Bronchial epithelial cell (primary cell): ENCODE measurements around the gene TEX261. TPM values are rescaled to one million over a fixed set of nuclear protein-coding genes. Genes with fewer than 3 reads are reported as not detected.

ENCODE experiments used
- DNase-seq: peaks from one replicate; pipeline ENCODE4 v3.0.0-alpha.2; 2010; ENCODE audit warnings: low read depth
- FAIRE-seq: peaks from 2 replicates; lab custom pipeline; 2011; peaks lifted over from hg19 to GRCh38; lab: Jason Lieb, UNC
- H3K27me3 ChIP-seq: 2 replicates; pipeline ENCODE4 v1.5.1; 2011; ENCODE audit warnings: low read length; ENCODE audit not compliant: control insufficient read depth, insufficient read depth
- H3K36me3 ChIP-seq: 2 replicates; pipeline ENCODE4 v1.5.1; 2011; ENCODE audit warnings: low read length; ENCODE audit not compliant: control insufficient read depth, insufficient read depth
- H3K4me3 ChIP-seq: 2 replicates; pipeline ENCODE4 v1.5.1; 2011; ENCODE audit warnings: mild to moderate bottlenecking, low read depth, low read length, control low read depth
- total RNA-seq: library from RNA; depleted of rRNA; stranded (reverse); fragments of >200 nt; gene quantifications from 2 replicates; pipeline ENCODE4 v1.2.1, GENCODE V29; 2014
- TF ChIP-seq, protein P1 (sequence below): IDR thresholded peaks from 2 replicates; pipeline ENCODE4 v1.5.1; 2011; ENCODE audit warnings: mild to moderate bottlenecking, moderate library complexity, low read length, control low read depth, inconsistent platforms; ENCODE audit not compliant: insufficient read depth, severe bottlenecking

The TEX261 gene
- total RNA-seq, 1 donor from 2014 or later, result 11.1 TPM

DNA sequence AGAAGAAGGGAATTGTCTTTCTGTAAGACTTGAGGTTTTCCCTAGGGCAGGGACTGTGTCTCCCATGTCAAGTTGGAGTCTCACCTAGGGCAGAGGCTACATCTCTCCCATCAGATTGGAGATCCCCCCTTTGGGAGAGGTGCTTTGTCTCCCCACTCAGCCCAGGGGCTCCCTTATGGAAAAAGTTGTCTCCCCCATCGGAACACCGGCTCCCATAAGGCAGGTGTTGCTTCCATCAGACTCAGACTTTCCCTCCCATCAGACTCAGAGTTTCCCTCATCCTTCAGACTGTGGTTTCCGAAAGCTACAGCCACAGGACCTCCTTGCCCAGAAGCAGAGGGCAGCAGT lies 10.5 kb downstream of the TEX261 start:
- Histone ChIP-seq H3K36me3 (peaks cover 14% of the 10 kb centered on the region), H3K27me3 (no peaks in the 10 kb centered on the region), H3K4me3 (no peak overlapping the region)
- DNase-seq (no peak), FAIRE-seq (no peak)
- TF ChIP-seq, protein P1, sequence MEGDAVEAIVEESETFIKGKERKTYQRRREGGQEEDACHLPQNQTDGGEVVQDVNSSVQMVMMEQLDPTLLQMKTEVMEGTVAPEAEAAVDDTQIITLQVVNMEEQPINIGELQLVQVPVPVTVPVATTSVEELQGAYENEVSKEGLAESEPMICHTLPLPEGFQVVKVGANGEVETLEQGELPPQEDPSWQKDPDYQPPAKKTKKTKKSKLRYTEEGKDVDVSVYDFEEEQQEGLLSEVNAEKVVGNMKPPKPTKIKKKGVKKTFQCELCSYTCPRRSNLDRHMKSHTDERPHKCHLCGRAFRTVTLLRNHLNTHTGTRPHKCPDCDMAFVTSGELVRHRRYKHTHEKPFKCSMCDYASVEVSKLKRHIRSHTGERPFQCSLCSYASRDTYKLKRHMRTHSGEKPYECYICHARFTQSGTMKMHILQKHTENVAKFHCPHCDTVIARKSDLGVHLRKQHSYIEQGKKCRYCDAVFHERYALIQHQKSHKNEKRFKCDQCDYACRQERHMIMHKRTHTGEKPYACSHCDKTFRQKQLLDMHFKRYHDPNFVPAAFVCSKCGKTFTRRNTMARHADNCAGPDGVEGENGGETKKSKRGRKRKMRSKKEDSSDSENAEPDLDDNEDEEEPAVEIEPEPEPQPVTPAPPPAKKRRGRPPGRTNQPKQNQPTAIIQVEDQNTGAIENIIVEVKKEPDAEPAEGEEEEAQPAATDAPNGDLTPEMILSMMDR, result no peak

DNA sequence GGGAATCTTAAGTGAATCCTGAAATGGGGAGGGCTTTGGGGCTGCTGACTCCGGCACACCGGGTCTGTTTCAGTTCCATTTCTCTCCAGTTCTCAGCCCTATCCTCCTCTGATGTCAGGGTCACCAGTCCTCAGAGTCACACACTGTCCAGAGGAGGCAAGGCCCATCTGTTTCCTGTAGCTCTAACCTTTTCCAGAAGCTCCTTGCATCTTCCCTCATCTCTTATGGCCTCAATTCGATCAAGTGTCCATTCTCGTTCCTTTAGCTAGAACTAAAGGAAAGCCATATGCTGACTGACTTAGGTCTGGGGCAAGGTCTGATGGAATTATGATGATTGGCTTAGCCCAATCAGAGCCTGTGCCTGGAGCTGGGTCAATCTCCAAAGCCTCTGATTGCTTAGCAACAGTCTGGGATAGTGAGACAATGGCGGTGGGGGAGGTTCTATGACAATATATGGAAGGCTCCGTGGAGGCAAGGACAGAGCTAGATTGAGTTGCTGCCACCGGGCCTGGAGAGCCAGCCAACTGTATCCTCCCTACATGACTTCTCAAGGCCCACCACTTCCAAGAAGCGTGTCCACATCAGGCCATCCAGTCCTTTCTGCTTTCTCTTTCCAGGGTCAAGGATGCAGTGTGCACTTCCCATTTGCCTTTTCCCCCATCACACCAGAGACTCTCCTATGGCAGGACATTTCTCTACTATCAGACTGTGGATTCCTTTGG lies 11.0 kb downstream of the TEX261 start:
- TF ChIP-seq, protein P1, result no peak
- FAIRE-seq (peak; percentile 60), DNase-seq (no peak)
- Histone ChIP-seq H3K4me3 (no peak overlapping the region), H3K36me3 (peaks cover 10% of the 10 kb centered on the region), H3K27me3 (no peaks in the 10 kb centered on the region)

DNA sequence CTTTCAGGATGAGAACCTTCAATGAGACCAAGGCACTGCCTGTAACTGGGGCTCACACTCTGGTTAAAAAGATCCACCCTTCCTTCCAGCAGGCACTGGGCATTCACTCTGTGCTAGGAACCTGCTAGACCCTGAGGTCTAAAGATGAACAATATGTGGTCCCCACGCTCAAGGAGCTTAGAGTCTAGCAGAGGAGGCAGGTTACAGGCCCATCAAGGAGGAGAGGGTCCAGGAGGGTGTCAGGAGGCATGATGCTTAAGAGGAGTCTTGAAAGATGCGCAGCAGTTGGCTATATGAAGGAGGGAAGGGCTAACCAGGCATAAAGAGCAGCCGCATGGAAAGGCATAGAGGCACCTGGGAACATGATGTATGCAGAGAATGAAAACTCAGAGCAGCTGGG lies 11.7 kb downstream of the TEX261 start:
- peak; percentile 73 for FAIRE-seq
- H3K27me3 ChIP-seq, result no peaks in the 10 kb centered on the region
- TF ChIP-seq, protein P1, result no peak
- no peak overlapping the region for H3K4me3 ChIP-seq
- DNase-seq, result no peak
- peaks cover 5% of the 10 kb centered on the region for H3K36me3 ChIP-seq

DNA sequence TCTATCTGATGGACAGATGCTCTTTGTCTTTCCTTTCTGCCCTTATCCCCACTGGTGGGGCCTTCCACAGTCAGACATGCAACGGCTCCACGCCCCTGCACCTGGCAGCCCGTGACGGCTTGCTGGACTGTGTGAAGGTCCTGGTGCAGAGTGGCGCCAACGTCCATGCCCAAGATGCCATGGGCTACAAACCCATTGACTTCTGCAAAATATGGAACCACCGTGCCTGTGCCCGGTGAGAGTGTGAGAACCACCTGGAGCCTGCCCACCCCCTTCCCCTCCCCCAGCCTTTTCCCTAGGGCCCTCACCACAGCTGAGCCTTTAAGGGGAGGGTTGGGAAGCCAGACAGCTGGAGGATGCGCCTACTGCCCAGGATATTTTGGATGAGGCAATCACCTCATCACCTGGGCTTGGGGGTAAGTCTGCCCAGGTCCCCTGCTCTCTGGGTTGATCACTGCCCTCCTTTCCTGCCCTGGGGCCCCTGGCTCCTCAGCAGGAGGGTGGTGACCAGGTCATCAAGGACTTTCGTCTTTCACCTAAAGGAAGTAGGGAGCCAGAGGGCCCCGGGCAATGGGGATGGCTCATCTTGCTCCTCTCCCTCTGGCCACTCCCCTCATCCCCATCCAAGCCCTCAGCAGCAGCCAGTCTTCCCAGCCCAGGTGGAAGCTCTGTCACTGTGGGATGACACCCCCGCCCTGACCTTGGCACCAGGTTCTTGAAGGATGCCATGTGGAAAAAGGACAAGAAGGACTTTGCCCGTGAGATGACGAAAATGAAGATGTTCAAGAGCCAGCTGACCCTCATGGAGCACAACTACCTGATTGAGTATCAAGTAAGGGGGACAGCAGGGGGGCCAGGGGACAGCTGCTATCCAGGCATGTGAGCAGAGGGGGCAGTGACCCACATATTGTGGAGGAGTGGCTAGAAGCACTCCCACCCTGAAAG lies 12.5 kb downstream of the TEX261 start:
- Histone ChIP-seq H3K36me3 (peaks cover 3% of the 10 kb centered on the region), H3K4me3 (no peak overlapping the region), H3K27me3 (no peaks in the 10 kb centered on the region)
- FAIRE-seq (peak; percentile 28), DNase-seq (no peak)
- TF ChIP-seq, protein P1, result no peak

DNA sequence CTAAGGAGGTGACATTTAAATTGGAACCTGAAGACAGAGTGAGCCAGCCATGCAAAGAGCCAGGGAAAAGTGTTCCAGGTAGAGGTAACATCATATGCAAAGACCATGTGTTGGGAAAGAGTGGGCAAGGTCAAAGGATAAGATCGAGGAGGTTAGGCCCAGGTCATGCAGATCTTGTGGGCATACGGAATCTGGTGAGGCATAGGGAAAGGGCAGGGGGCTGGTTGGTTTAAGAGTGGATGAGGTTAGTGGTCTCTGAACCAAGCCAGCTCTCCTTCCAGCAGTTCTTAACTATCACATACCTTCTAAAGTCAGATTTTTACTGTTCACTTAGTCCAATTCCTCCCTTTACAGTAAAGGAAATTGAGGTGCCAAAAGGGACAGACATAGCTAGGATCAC lies 13.3 kb downstream of the TEX261 start:
- TF ChIP-seq, protein P1, result no peak
- no peak for DNase-seq
- Histone ChIP-seq H3K36me3 (peaks cover 1% of the 10 kb centered on the region), H3K4me3 (no peak overlapping the region), H3K27me3 (no peaks in the 10 kb centered on the region)
- no peak for FAIRE-seq
